Amniotic epithelial cell (primary cell): ENCODE data around the gene MDM1.

Source experiments
- DNase-seq: peaks from one replicate; pipeline ENCODE4 v3.0.0-alpha.2; 2010; ENCODE audit warnings: low read depth

The MDM1 gene

GRCh38 chr12:68271346-68271745, 60.8 kb downstream of the MDM1 start:
- peak; percentile 91 for DNase-seq

GRCh38 chr12:68270358-68270757, 61.8 kb downstream of the MDM1 start:
- no peak for DNase-seq

GRCh38 chr12:68269779-68270178, 62.4 kb downstream of the MDM1 start:
- no peak for DNase-seq

DNA sequence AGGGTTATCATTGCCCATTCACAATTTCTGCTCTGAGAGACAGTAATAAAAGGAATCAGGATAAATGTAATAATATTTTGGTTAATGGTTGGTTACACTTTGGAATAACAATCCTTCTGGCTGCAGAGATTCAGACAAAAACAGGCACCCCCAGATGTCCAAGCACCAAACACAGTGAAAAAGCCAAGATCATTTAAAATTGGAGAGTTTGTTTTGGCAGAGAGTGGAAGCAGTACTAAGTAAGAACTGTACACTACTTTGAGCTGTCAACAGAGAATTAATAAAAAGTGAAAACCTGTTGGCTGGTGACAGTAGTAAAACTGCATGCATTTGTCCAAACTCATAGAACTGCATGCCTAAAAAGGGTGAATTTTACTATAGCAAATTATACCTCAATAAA, 63.2 kb downstream of the MDM1 start:
- DNase-seq: no peak

GRCh38 chr12:68267892-68268396, 64.2 kb downstream of the MDM1 start:
- peak; percentile 93 for DNase-seq

- peak; percentile 85 for DNase-seq
These were observed 67.3 kb downstream of the MDM1 start for GRCh38 chr12:68264857-68265256.

- DNase-seq: peak; percentile 82
These were observed 67.9 kb downstream of the MDM1 start for GRCh38 chr12:68264158-68264855.

GRCh38 chr12:68263366-68263765, 68.8 kb downstream of the MDM1 start:
- peak; percentile 94 for DNase-seq

DNA sequence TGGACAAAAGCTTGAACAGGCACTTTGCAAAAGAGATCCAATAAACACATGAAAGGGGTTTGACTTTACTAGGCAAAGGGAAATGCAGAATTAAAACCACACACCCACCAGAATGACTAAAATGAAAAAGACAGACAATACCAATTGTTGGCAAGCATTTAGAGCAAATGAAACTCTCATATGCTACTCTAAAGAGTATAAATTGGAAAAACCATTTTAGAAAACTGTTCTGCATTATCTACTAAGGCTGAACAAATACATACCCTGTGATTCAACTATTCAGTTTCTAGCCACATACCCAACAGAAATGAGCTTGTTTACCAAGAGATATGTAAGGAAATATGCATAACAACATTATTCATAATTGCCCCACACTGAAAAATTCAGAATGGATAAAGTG, 70.3 kb downstream of the MDM1 start:
- peak; percentile 52 for DNase-seq

DNA sequence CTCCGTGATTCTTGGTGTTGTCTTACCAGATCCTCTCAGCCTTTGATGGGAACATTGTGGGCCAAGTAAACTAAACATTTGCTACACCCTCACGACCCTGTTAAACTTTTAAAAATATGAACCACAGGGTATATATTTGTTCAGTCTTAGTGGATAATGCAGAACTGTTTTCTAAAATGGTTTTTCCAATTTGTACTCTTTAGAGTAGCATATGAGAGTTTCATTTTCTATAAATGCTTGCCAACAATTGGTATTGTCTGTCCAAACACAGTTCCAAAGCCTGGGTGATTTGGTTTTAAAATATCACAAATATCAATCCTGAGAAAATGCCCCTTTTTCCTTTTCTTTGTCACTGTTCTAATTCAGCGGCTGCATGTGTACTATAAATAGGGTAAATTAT, 72.0 kb downstream of the MDM1 start:
- no peak for DNase-seq

DNA sequence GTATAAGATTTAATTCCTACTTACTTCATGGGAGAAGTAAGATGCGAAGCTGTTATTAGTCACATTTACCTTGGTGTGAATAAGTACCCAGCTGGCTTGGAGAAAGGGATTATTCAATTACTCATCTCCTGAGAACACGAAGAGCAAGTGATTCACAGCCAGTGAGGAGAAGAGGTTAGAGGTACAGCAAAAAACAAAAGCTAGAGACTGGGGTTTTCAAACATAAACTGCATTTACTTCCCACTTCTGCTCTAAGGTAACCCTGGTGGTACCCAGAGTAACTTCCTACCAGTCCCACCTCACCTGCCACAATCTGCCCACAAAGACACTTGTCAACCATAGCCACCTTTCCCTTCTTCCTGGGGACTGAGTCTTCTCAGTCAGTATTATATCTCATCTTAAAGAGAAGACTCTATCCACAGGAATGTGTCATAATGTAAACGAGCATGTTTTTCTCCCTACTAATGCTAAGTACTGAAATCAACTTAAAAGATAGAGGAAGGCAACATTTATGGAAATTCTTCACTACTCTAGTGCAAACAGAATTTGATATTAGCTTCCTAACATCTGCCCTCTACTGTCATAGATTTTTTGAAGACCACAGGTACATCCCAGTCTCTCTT, 72.7 kb downstream of the MDM1 start:
- peak; percentile 94 for DNase-seq

DNA sequence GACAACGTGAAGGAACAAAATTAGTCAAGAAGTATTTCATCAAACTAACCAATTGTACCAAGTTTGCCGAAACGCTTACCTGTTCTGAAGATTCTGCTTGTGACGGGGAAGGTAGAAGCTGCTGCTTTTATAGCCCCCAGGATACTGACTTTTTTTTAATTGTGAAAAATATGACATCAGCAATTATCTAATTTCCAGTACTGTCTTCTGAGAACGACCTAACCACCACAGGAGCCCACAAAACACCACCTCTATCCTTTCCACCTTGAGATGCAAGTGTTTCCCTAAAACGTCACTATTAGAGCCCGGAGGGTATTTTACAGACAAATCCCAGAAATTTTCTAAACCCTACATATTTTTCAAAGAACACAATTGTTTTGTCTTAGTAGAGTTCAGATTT, 78.7 kb downstream of the MDM1 start, which contains the start of gene IL22:
Gene IL22 (minus strand): TSS at position 101 of the 400 bp plus-strand sequence. CDS start 156 bp downstream, outside the sequence.
- DNase-seq: no peak

GRCh38 chr12:68252077-68252476, 80.1 kb downstream of the MDM1 start:
- DNase-seq: no peak

- DNase-seq: no peak
These were observed 81.7 kb downstream of the MDM1 start for GRCh38 chr12:68250454-68250853.

DNA sequence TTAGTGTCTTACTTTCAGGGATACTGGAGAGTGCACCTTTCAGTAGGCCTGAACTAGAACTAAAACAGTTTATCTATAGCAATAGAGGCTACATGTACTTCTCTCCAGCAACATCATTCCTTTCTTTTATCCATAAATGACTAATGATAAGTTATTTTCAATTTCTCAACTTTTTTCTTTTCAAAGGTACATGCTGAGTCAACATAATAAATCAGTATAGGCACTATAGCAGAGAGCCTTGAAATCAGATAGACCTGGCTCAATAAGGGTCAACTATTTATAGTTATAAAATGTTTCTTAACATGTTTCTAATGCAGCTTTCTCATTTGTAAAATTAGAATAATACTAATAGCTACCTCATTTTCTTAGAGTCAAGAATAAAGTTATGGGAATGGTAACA, 84.4 kb downstream of the MDM1 start:
- DNase-seq: no peak

- DNase-seq: no peak
These were observed 85.8 kb downstream of the MDM1 start for GRCh38 chr12:68246350-68246749.

DNA sequence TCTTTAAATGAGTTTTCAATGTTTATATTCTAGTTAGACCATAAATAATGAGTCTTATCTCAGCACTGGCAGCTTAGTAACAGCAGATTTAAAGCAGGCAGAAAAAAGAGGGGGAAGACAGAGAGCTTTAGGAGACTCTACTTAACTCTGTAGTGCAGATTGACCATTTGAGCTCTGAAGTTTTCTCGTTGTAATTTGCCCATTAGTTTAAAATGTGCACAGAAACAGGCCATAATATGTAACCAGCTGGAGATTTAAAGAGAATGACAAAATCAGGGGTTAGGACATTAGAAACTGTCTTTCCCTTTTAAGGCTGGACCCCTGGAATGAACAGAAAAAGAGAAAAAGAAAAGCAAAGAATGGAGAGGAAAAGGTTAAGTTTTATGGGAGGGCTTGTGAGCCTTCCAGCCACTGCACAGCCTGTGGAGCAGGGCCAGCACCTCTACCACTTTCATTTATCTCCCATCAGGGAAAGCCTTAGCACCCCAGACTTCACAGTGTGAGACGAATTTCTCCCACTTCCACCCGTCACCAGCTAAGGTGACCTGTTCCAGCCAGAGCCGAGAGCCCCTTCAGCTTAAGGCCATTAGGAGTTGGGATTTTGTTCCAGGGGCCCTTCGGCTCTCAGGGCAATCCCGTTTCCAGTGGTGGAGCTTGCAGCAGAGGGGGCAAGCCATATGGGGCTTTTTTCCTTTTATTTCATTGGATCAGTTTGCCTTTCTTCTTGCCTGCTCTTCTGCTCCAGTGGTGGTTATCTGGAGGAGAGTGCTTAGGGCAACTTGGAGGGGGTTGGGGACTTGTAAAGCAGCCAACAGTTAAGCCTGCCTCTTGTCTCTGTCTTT, 86.8 kb downstream of the MDM1 start:
- peak; percentile 86 for DNase-seq
